ENCODE results near the gene CNR1.

The CNR1 gene

GRCh38 chr6:88144637-88145297 is 21.4 kb downstream of the CNR1 start:
- in situ Hi-C loops (cut with HindIII; ENCODE audit: low sequenced_read_pairs) = no loop called here

- in situ Hi-C loops (cut with HindIII; ENCODE audit: low sequenced_read_pairs) = no loop called here
These were observed 22.6 kb downstream of the CNR1 start for GRCh38 chr6:88143421-88144157.

- in situ Hi-C loops (cut with HindIII; ENCODE audit: low sequenced_read_pairs) = no loop called here
These were observed 23.9 kb downstream of the CNR1 start for GRCh38 chr6:88142297-88142668.

GRCh38 chr6:88141561-88142296 is 24.4 kb downstream of the CNR1 start:
- in situ Hi-C loops (cut with HindIII; ENCODE audit: low sequenced_read_pairs) = no loop called here

GRCh38 chr6:88137915-88138314 is 28.2 kb downstream of the CNR1 start:
- in situ Hi-C loops (cut with HindIII; ENCODE audit: low sequenced_read_pairs) = no loop called here

- in situ Hi-C loops (cut with HindIII; ENCODE audit: low sequenced_read_pairs) = no loop called here
These were observed 30.5 kb downstream of the CNR1 start for GRCh38 chr6:88135578-88136114.

GRCh38 chr6:88134575-88134974 is 31.6 kb downstream of the CNR1 start:
- in situ Hi-C loops (cut with HindIII; ENCODE audit: low sequenced_read_pairs) = no loop called here

- in situ Hi-C loops (cut with HindIII; ENCODE audit: low sequenced_read_pairs) = no loop called here
These were observed 32.4 kb downstream of the CNR1 start for GRCh38 chr6:88133718-88134117.

GRCh38 chr6:88124925-88125557 is 41.1 kb downstream of the CNR1 start:
- in situ Hi-C loops (cut with HindIII; ENCODE audit: low sequenced_read_pairs) = no loop called here

GRCh38 chr6:88120635-88121034 is 45.5 kb downstream of the CNR1 start:
- in situ Hi-C loops (cut with HindIII; ENCODE audit: low sequenced_read_pairs) = no loop called here

- in situ Hi-C loops (cut with HindIII; ENCODE audit: low sequenced_read_pairs) = no loop called here
These were observed 46.4 kb downstream of the CNR1 start for GRCh38 chr6:88119769-88120168.

- in situ Hi-C loops (cut with HindIII; ENCODE audit: low sequenced_read_pairs) = no loop called here
These were observed 49.9 kb downstream of the CNR1 start for GRCh38 chr6:88116276-88116675.

GRCh38 chr6:88115307-88115706 is 50.8 kb downstream of the CNR1 start:
- in situ Hi-C loops (cut with HindIII; ENCODE audit: low sequenced_read_pairs) = no loop called here

- in situ Hi-C loops (cut with HindIII; ENCODE audit: low sequenced_read_pairs) = no loop called here
These were observed 51.3 kb downstream of the CNR1 start for GRCh38 chr6:88114838-88115237.

- in situ Hi-C loops (cut with HindIII; ENCODE audit: low sequenced_read_pairs) = no loop called here
These were observed 54.2 kb downstream of the CNR1 start for GRCh38 chr6:88111991-88112390.

GRCh38 chr6:88107241-88107640 is 58.9 kb downstream of the CNR1 start:
- in situ Hi-C loops (cut with HindIII; ENCODE audit: low sequenced_read_pairs) = no loop called here

- in situ Hi-C loops (cut with HindIII; ENCODE audit: low sequenced_read_pairs) = no loop called here
These were observed 60.3 kb downstream of the CNR1 start for GRCh38 chr6:88105741-88106340.

All from DLD1 (cell line).